Keratinocyte (primary cell): ENCODE measurements around the gene FTO. TPM values are rescaled to one million over a fixed set of nuclear protein-coding genes. Genes with fewer than 3 reads are reported as not detected.
"Not testable (repeated sequence)": the region's sequence is repeated elsewhere in the genome, so short reads cannot be mapped to it uniquely, and the experiment has no call there.

Experiments used
- DNase-seq: peaks from one replicate; pipeline ENCODE4 v3.0.0-alpha.2; 2011; ENCODE audit warnings: low read depth, missing footprints, low spot score
- FAIRE-seq: peaks from 2 replicates; lab custom pipeline; 2011; peaks lifted over from hg19 to GRCh38; lab: Jason Lieb, UNC
- H2AFZ ChIP-seq: 2 replicates; pipeline ENCODE4 v1.6.0; 2012; ENCODE audit warnings: low read length, control low read depth, inconsistent platforms; ENCODE audit not compliant: control insufficient read depth
- H3K27ac ChIP-seq: 2 replicates; pipeline ENCODE4 v1.5.1; 2011; ENCODE audit warnings: low read length; ENCODE audit not compliant: control insufficient read depth, insufficient read depth
- H3K27me3 ChIP-seq: 3 replicates; pipeline ENCODE4 v1.6.0; 2011; ENCODE audit warnings: low read length; ENCODE audit not compliant: control insufficient read depth, insufficient read depth; ENCODE audit errors: extremely low read depth
- H3K36me3 ChIP-seq, 2 experiments: 2 replicates in 1 of 2; 3 replicates in 1 of 2; pipeline ENCODE4 v1.5.1; 2011; ENCODE audit warnings: low read length in 2 of 2, mild to moderate bottlenecking in 1 of 2; ENCODE audit not compliant: control insufficient read depth in 2 of 2, insufficient read depth in 2 of 2; ENCODE audit errors: extremely low read depth in 1 of 2
- H3K4me1 ChIP-seq: 3 replicates; pipeline ENCODE4 v1.5.1; 2011; ENCODE audit warnings: low read length; ENCODE audit not compliant: control insufficient read depth, insufficient read depth; ENCODE audit errors: extremely low read depth
- H3K4me2 ChIP-seq: 3 replicates; pipeline ENCODE4 v1.6.0; 2011; ENCODE audit warnings: low read depth, low read length; ENCODE audit not compliant: control insufficient read depth, insufficient read depth; ENCODE audit errors: extremely low read depth
- H3K4me3 ChIP-seq, 3 experiments: fragments of 200-600 bp in 1 of 3; sonication (generic) in 1 of 3; 2 replicates in 2 of 3; 3 replicates in 1 of 3; pipeline ENCODE4 v1.5.1; 2011 to 2016; ENCODE audit warnings: low read length in 3 of 3, mild to moderate bottlenecking in 3 of 3, control low read depth in 2 of 3, inconsistent platforms in 1 of 3, low read depth in 1 of 3, mixed read lengths in 1 of 3, mixed run types in 1 of 3, moderate library complexity in 1 of 3; ENCODE audit not compliant: control insufficient read depth in 2 of 3, insufficient read depth in 2 of 3; ENCODE audit errors: extremely low read depth in 1 of 3
- H3K79me2 ChIP-seq: 2 replicates; pipeline ENCODE4 v1.6.0; 2012; ENCODE audit warnings: low read length; ENCODE audit not compliant: control insufficient read depth, insufficient read depth
- H3K9ac ChIP-seq: 3 replicates; pipeline ENCODE4 v1.6.0; 2011; ENCODE audit warnings: low read length; ENCODE audit not compliant: control insufficient read depth, insufficient read depth; ENCODE audit errors: extremely low read depth
- H3K9me1 ChIP-seq: 3 replicates; pipeline ENCODE4 v1.6.0; 2011; ENCODE audit warnings: low read length; ENCODE audit not compliant: control insufficient read depth, insufficient read depth; ENCODE audit errors: extremely low read depth
- H3K9me3 ChIP-seq: 2 replicates; pipeline ENCODE4 v1.5.1; 2012; ENCODE audit warnings: low read depth, low read length; ENCODE audit not compliant: control insufficient read depth
- H4K20me1 ChIP-seq: 3 replicates; pipeline ENCODE4 v1.6.0; 2011; ENCODE audit warnings: low read length; ENCODE audit not compliant: control insufficient read depth, insufficient read depth; ENCODE audit errors: extremely low read depth
- EZH2 ChIP-seq: IDR thresholded peaks from one replicate; pipeline ENCODE4 v1.6.1; 2012; ENCODE audit warnings: inconsistent platforms, mild to moderate bottlenecking, low read length, moderate library complexity
- dilution Hi-C: fragments of 300-500 bp; cut with MboI; formaldehyde crosslinking; loops from one replicate; pipeline ENCODE4 v1.7.0; 2020; ENCODE audit warnings: low sequenced_read_pairs; ENCODE audit not compliant: extremely low pct_ligation_motif_present
- polyA plus RNA-seq, 5 experiments: library from polyadenylated mRNA; depleted of rRNA in 3 of 5; stranded (reverse) in 3 of 5; stranded (forward) in 1 of 5; unstranded in 1 of 5; fragments of >200 nt; gene quantifications; 1 replicate in 1 of 5; 2 replicates in 3 of 5; 3 replicates in 1 of 5; pipeline versions ENCODE4 v1.2.1 to v1.2.3, GENCODE V29; 2011 to 2012; ENCODE audit warnings: missing spikeins in 2 of 5, low read depth in 1 of 5, low replicate concordance in 1 of 5
- TF ChIP-seq, protein P1 (sequence below), 3 experiments: IDR thresholded peaks in 1 of 3; conservative IDR thresholded peaks in 1 of 3; optimal IDR thresholded peaks in 1 of 3; 2 replicates in 2 of 3; 3 replicates in 1 of 3; pipeline versions ENCODE3 to v1.5.1; 2011; ENCODE audit warnings: low read length in 3 of 3, mild to moderate bottlenecking in 3 of 3, moderate library complexity in 2 of 3, control low read depth in 1 of 3, inconsistent platforms in 1 of 3; ENCODE audit not compliant: insufficient read depth in 2 of 3; ENCODE audit errors: extremely low read depth in 1 of 3

Gene FTO
- polyA plus RNA-seq, 1 donor (not counting 4 experiments of a cell fraction or from before 2014, with no cell fraction given), result 56.4 TPM

DNA sequence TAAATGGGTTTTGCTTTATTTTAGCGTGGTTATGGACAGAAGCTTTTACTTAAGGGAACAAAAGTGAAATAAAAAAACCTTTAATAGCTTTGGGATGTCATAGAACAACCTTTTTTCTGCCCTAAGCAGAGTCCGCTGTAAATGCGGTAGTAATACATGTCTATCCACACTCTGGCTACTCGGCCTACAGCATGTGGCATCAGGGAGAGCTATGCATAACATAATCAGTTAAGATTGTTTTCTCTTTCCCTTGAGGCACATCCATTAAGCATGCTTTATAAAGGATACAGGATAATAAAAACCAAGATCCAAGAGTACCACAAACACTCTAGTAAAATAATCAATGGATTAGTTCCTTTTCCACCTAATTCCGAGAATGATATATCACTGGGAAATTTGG, 10.6 kb upstream of the FTO start:
- Histone ChIP-seq H4K20me1 (no peaks in the 10 kb centered on the region), H3K27me3 (no peaks in the 10 kb centered on the region), H2AFZ (no peak overlapping the region), H3K27ac (no peak overlapping the region), H3K9me1 (no peaks in the 10 kb centered on the region), H3K4me3 (no peak overlapping the region), H3K9me3 (no peaks in the 10 kb centered on the region), H3K4me1 (no peaks in the 10 kb centered on the region), H3K4me2 (no peak overlapping the region), H3K36me3 (peaks cover 0 to 6% of the 10 kb centered on the region in 2 experiments), H3K9ac (no peak overlapping the region), H3K79me2 (no peaks in the 10 kb centered on the region)
- TF ChIP-seq, protein P1, sequence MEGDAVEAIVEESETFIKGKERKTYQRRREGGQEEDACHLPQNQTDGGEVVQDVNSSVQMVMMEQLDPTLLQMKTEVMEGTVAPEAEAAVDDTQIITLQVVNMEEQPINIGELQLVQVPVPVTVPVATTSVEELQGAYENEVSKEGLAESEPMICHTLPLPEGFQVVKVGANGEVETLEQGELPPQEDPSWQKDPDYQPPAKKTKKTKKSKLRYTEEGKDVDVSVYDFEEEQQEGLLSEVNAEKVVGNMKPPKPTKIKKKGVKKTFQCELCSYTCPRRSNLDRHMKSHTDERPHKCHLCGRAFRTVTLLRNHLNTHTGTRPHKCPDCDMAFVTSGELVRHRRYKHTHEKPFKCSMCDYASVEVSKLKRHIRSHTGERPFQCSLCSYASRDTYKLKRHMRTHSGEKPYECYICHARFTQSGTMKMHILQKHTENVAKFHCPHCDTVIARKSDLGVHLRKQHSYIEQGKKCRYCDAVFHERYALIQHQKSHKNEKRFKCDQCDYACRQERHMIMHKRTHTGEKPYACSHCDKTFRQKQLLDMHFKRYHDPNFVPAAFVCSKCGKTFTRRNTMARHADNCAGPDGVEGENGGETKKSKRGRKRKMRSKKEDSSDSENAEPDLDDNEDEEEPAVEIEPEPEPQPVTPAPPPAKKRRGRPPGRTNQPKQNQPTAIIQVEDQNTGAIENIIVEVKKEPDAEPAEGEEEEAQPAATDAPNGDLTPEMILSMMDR (optimal IDR thresholded peaks at IDR 0.05 in 1 of 3, IDR thresholded peaks at IDR 0.05 in 1 of 3, conservative IDR thresholded peaks at IDR 0.05 in 1 of 3; ENCODE audit: extremely low read depth in 1 of 3, insufficient read depth in 2 of 3, low read length in 3 of 3), result no peak
- TF ChIP-seq EZH2, result no peak
- no peak for FAIRE-seq
- dilution Hi-C loops, result no loop called here
- no peak for DNase-seq

DNA sequence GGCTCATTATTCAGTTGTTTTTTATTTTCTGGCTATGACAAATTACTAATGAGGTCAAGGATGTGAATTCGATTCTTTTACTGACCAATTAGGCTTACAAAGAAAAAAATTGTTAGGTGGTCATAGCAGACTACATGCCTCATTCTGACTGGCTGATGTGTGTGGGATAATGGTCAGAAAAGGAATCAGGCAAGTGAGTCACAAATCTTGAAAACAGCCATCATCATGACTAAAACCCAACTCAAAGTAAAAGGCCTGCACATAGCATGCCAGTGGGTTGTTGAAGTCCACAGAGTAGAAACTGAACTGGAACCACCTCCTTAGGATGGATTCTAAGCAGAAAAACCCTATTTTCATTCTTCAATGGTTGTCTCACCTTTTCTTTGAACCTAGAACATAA, 8.9 kb upstream of the FTO start:
- Histone ChIP-seq H2AFZ (no peak overlapping the region), H3K4me2 (no peak overlapping the region), H3K27me3 (no peaks in the 10 kb centered on the region), H3K36me3 (peaks cover 0 to 6% of the 10 kb centered on the region in 2 experiments), H3K79me2 (no peaks in the 10 kb centered on the region), H3K27ac (no peak overlapping the region), H3K4me3 (no peak overlapping the region), H3K9ac (no peak overlapping the region), H3K4me1 (no peaks in the 10 kb centered on the region), H3K9me1 (no peaks in the 10 kb centered on the region), H3K9me3 (no peaks in the 10 kb centered on the region), H4K20me1 (no peaks in the 10 kb centered on the region)
- DNase-seq (no peak), FAIRE-seq (peak; percentile 48)
- dilution Hi-C loops, result no loop called here
- TF ChIP-seq EZH2, result no peak
- TF ChIP-seq, protein P1 (optimal IDR thresholded peaks at IDR 0.05 in 1 of 3, IDR thresholded peaks at IDR 0.05 in 1 of 3, conservative IDR thresholded peaks at IDR 0.05 in 1 of 3; ENCODE audit: extremely low read depth in 1 of 3, insufficient read depth in 2 of 3, low read length in 3 of 3), result no peak

DNA sequence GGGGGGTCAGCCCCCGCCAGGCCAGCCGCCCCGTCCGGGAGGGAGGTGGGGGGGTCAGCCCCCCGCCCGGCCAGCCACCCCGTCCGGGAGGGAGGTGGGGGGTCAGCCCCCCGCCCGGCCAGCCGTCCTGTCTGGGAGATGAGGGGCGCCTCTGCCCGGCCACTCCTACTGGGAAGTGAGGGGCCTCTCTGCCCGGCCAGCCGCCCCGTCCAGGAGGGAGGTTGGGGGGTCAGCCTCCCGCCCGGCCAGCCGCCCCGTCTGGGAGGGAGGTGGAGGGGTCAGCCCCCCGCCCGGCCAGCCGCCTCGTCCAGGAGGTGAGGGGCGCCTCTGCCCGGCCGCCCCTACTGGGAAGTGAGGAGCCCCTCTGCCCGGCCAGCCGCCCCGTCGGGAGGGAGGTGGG, 5.7 kb upstream of the FTO start:
- DNase-seq, H3K36me3 ChIP-seq, H3K79me2 ChIP-seq, H2AFZ ChIP-seq, dilution Hi-C loops, H3K4me1 ChIP-seq, H3K4me3 ChIP-seq, H3K9me1 ChIP-seq, H3K9me3 ChIP-seq, H3K4me2 ChIP-seq, H4K20me1 ChIP-seq, H3K27ac ChIP-seq, H3K27me3 ChIP-seq, FAIRE-seq, H3K9ac ChIP-seq: not testable (repeated sequence)
